Measurements from ENCODE around the gene ZC3H12D. TPM values are rescaled to one million over a fixed set of nuclear protein-coding genes. Genes with fewer than 3 reads are reported as not detected.

Gene ZC3H12D
- 1 to 10 TPM in 2 of 4 donors, under 1 TPM in 2; 0.42 to 2.2 (median 0.92) TPM for total RNA-seq

DNA sequence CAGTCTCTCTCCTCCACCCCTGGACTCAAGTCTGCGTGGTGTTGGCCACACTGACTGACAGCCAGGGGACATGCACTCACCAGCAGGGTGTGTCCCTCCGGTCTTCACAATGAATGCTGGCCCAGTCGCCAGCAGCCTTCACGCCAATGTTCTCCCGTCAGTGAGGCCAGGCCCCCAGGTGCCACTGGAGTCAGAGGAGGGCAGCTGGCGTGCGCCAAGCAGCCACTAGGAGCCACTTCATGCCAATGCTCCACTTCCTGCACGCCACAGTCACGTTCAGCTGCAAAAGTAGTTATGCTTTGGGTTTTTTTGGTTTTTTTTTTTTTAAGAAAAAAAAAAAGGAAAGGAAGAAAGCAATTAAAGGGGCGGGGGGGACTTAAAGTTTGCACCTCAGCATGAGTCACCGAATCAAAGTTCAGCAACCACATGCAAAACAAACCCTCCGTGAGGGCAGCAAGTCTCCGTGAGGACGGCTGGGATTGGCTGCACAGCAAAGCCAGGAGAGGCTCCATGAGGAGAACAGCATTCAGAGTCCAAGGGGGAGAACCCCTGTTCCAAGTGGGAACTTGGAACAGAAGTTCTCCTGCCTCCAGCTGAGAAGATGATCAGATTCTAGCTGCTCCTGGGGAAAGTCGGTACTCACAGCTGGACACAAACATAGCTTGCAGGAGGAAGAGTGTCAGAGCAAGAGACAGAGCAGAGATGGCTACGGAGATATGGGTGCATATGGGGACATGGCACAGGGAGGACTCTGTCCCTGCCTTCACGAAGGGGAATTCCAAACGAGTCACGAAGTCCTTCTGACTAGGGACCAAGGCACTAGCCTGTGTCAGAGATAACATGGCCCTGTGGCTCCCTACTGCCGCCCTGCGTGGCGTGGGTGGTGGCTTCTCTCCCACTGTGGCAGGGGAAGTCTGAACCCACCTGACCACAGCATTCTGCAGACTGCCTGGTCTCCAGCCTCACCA lies at the start of gene ZC3H12D:
TSS of gene ZC3H12D (minus strand) at position 282 of the 968 bp plus-strand sequence. CDS start 10,471 bp downstream, outside the sequence.
- DNase-seq (ENCODE audit: low spot score in 2 of 2) = peak; percentile 45 to 91
- intact Hi-C loops (cut with DNase I; ENCODE audit: low total_unique reads) = no loop called here
- no peak for TF ChIP-seq POLR2A (IDR thresholded peaks at IDR 0.05)
- TF ChIP-seq, protein P1, sequence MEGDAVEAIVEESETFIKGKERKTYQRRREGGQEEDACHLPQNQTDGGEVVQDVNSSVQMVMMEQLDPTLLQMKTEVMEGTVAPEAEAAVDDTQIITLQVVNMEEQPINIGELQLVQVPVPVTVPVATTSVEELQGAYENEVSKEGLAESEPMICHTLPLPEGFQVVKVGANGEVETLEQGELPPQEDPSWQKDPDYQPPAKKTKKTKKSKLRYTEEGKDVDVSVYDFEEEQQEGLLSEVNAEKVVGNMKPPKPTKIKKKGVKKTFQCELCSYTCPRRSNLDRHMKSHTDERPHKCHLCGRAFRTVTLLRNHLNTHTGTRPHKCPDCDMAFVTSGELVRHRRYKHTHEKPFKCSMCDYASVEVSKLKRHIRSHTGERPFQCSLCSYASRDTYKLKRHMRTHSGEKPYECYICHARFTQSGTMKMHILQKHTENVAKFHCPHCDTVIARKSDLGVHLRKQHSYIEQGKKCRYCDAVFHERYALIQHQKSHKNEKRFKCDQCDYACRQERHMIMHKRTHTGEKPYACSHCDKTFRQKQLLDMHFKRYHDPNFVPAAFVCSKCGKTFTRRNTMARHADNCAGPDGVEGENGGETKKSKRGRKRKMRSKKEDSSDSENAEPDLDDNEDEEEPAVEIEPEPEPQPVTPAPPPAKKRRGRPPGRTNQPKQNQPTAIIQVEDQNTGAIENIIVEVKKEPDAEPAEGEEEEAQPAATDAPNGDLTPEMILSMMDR (IDR thresholded peaks at IDR 0.05) = no peak
- WGBS, 2 donors = 28% methylated on average over 22 of the region's 22 CpGs
- H3K4me3 ChIP-seq (ENCODE audit: low read depth, poor library complexity, severe bottlenecking) = no peak within 1 kb of the TSS

DNA sequence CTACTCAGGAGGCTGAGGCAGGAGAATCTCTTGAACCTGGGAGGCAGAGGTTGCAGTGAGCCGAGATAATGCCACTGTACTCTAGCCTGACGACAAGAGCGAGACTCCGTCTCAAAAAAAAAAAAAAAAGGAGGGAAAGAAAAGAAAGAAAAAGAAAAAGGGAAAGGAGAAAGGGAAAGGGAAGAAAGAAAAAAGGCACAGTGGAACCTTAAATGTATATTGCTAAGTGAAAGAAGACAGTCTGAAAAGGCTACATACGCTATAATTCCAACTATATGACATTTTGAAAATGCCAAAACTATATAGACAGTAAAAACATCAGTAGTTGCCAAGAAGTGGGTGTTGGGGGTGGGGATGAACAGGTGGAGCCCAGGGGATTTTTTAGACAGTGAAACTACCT lies 44.8 kb upstream of the ZC3H12D start:
- 94 to 97% methylated on average over 5 of the region's 5 CpGs for WGBS, 2 donors
- no peak for TF ChIP-seq POLR2A (IDR thresholded peaks at IDR 0.05)
- TF ChIP-seq, protein P1 (IDR thresholded peaks at IDR 0.05) = no peak
- H3K4me3 ChIP-seq (ENCODE audit: low read depth, poor library complexity, severe bottlenecking) = no peak overlapping the region
- DNase-seq (ENCODE audit: low spot score in 2 of 2) = no peak
- intact Hi-C loops (cut with DNase I; ENCODE audit: low total_unique reads) = no loop called here

DNA sequence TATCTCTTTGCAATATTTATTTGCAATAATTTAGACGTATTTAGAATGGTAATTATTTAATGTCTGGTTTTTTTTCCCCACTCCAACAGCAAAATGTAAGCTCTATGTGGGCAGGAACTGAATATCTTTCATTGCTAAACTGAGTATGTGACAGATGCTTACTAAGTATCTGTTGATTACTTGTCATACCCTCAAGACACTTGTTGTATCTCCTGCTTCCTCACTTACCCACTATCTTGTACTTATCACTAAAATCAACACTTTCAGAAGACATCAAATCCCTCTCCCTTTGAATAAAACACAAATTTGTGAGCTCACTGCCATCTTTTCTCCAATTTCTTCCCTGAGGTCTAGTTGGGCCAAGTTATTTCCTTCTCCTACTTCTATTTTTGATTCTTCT lies 30.7 kb upstream of the ZC3H12D start:
- TF ChIP-seq, protein P1 (IDR thresholded peaks at IDR 0.05) = no peak
- no peak for TF ChIP-seq POLR2A (IDR thresholded peaks at IDR 0.05)
- WGBS, 2 donors = 93 to 97% methylated on average over 1 of the region's 1 CpG
- H3K4me3 ChIP-seq (ENCODE audit: low read depth, poor library complexity, severe bottlenecking) = no peak overlapping the region
- intact Hi-C loops (cut with DNase I; ENCODE audit: low total_unique reads) = no loop called here
- DNase-seq (ENCODE audit: low spot score in 2 of 2) = no peak

DNA sequence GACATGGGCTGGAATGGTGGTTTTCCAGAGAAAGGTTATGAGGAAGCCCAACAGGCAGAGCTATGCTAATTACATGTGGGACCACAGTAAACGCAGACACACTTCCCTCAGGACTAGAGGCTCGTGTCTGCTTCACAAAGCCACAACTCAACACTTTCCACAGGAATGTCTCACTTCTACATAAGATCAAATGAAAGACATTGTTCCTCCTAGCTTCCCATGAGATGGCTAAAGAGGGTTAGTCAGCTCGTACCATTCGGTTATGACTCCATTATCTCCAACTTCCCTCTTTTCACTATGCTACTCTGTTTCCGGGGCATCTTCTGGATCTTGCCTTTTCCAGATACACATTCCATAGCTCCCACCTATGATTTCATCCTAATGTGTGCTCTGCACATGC lies 29.1 kb upstream of the ZC3H12D start:
- 77 to 86% methylated on average over 5 of the region's 5 CpGs for WGBS, 2 donors
- no peak for TF ChIP-seq POLR2A (IDR thresholded peaks at IDR 0.05)
- TF ChIP-seq, protein P1 (IDR thresholded peaks at IDR 0.05) = no peak
- no peak for DNase-seq (ENCODE audit: low spot score in 2 of 2)
- H3K4me3 ChIP-seq (ENCODE audit: low read depth, poor library complexity, severe bottlenecking) = no peak overlapping the region
- intact Hi-C loops (cut with DNase I; ENCODE audit: low total_unique reads) = no loop called here

DNA sequence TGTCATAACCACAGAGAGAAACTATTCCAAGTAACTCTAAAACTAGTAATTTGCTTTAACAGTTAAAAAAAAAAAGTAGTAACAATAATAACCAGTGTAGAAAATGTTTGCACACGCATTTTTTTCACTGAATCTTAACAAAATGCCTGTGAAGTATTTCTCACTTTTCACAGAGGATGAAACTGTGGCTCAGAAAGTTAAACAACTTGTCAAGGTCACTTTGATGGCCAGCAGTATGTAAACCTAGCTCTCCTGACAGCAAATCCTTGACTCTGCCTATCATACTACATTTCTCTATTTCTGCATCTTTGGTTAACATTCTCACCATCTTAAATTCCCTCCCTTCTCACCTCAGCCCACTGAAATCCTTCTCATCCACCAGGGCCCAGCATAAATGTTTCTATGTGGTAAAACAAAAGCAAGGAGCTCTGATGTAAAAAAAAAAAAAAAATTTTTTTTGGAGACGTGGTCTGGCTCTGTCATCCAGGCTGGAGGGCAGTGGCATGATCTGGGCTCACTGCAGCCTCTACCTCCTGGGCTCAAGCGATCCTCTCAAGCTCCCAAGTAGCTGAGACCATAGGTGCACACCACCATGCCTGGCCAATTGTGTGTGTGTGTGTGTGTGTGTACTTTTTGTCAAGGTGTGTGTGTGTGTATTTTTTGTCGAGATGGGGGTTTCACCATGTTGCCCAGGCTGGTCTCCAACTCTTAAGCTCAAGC lies 26.1 kb upstream of the ZC3H12D start:
- intact Hi-C loops (cut with DNase I; ENCODE audit: low total_unique reads) = no loop called here
- TF ChIP-seq, protein P1 (IDR thresholded peaks at IDR 0.05) = no peak
- no peak for TF ChIP-seq POLR2A (IDR thresholded peaks at IDR 0.05)
- no peak for DNase-seq (ENCODE audit: low spot score in 2 of 2)
- H3K4me3 ChIP-seq (ENCODE audit: low read depth, poor library complexity, severe bottlenecking) = no peak overlapping the region
- 80 to 92% methylated on average over 4 of the region's 4 CpGs for WGBS, 2 donors

All from lower leg skin (tissue), 4 donors.